HFFc6 (cell line): ENCODE data around the gene MYL10. TPM values are rescaled to one million over a fixed set of nuclear protein-coding genes. Genes with fewer than 3 reads are reported as not detected.

Experiments
- DNase-seq: peaks from one replicate; pipeline ENCODE4 v3.0.0-alpha.2; 2018
- H3K27ac Mint-ChIP-seq: 2 replicates; pipeline ENCODE4 v1.8.0; 2020; ENCODE audit warnings: mild to moderate bottlenecking, mixed read lengths
- H3K27me3 Mint-ChIP-seq: 2 replicates; pipeline ENCODE4 v1.8.0; 2021; ENCODE audit warnings: mild to moderate bottlenecking, moderate library complexity, mixed read lengths; ENCODE audit not compliant: insufficient read depth
- H3K36me3 Mint-ChIP-seq: 2 replicates; pipeline ENCODE4 v1.8.0; 2021; ENCODE audit warnings: low read depth, mixed read lengths
- H3K4me1 Mint-ChIP-seq: 2 replicates; pipeline ENCODE4 v1.8.0; 2020; ENCODE audit warnings: low read depth, mixed read lengths
- H3K4me3 Mint-ChIP-seq: 2 replicates; pipeline ENCODE4 v1.8.0; 2020; ENCODE audit warnings: mild to moderate bottlenecking, moderate library complexity, mixed read lengths
- H3K9me3 Mint-ChIP-seq: 2 replicates; pipeline ENCODE4 v1.8.0; 2020; ENCODE audit warnings: mild to moderate bottlenecking, mixed read lengths
- CTCF ChIP-seq: fragments of 200-600 bp; sonication (generic); IDR thresholded peaks from 2 replicates; pipeline ENCODE4 v1.5.0; 2021; ENCODE audit warnings: antibody characterized with exemption, mild to moderate bottlenecking
- total RNA-seq, 6 experiments: library from RNA; stranded (reverse); fragmentation: NEBNext Ultra II Directional; extraction: Animal tissue kit (Norgen Biotek cat#: 25700); gene quantifications; 2 replicates in 1 of 6; 3 replicates in 5 of 6; pipeline ENCODE4 v1.2.3, GENCODE V29; 2021

The MYL10 gene
- total RNA-seq, 6 experiments from 2014 or later: not detected

GRCh38 chr7:101633511-101633910 lies 4.4 kb upstream of the MYL10 start:
- peaks cover 49% of the 10 kb centered on the region for H3K4me1 Mint-ChIP-seq
- DNase-seq: no peak

GRCh38 chr7:101632641-101633040 lies 3.5 kb upstream of the MYL10 start:
- DNase-seq: no peak
- peaks cover 50% of the 10 kb centered on the region for H3K4me1 Mint-ChIP-seq
- TF ChIP-seq CTCF: no peak
- H3K36me3 Mint-ChIP-seq: peaks cover 12% of the 10 kb centered on the region
- H3K27ac Mint-ChIP-seq: no peak overlapping the region
- peaks cover 5% of the 10 kb centered on the region for H3K27me3 Mint-ChIP-seq
- no peak overlapping the region for H3K4me3 Mint-ChIP-seq
- H3K9me3 Mint-ChIP-seq: peaks cover 18% of the 10 kb centered on the region

More at GRCh38 chr7:101633511-101633910, 4.4 kb upstream of the MYL10 start:
- no peak overlapping the region for H3K27ac Mint-ChIP-seq
- peaks cover 5% of the 10 kb centered on the region for H3K27me3 Mint-ChIP-seq
- peaks cover 18% of the 10 kb centered on the region for H3K9me3 Mint-ChIP-seq
- no peak for TF ChIP-seq CTCF
- peaks cover 12% of the 10 kb centered on the region for H3K36me3 Mint-ChIP-seq
- H3K4me3 Mint-ChIP-seq: no peak overlapping the region

GRCh38 chr7:101631224-101631714 lies 2.2 kb upstream of the MYL10 start:
- no peak for TF ChIP-seq CTCF
- Mint-ChIP-seq H3K27ac (peak overlapping the region; percentile 92), H3K27me3 (peaks cover 5% of the 10 kb centered on the region), H3K9me3 (peaks cover 18% of the 10 kb centered on the region), H3K4me1 (peaks cover 39% of the 10 kb centered on the region), H3K4me3 (peak overlapping the region; percentile 74; the same call in 1 of the 2 replicates), H3K36me3 (peaks cover 12% of the 10 kb centered on the region)
- DNase-seq: no peak

- no peak for TF ChIP-seq CTCF
- Mint-ChIP-seq H3K36me3 (peaks cover 12% of the 10 kb centered on the region), H3K9me3 (peaks cover 18% of the 10 kb centered on the region), H3K27ac (peak overlapping the region; percentile 92), H3K4me3 (peak overlapping the region; percentile 74), H3K27me3 (peaks cover 5% of the 10 kb centered on the region), H3K4me1 (peaks cover 38% of the 10 kb centered on the region)
- peak; percentile 79 for DNase-seq
Measured at GRCh38 chr7:101630591-101630990, 1.5 kb upstream of the MYL10 start.

GRCh38 chr7:101628522-101628921 lies 574 bp downstream of the MYL10 start:
- Mint-ChIP-seq H3K27me3 (peaks cover 7% of the 10 kb centered on the region), H3K9me3 (peaks cover 13% of the 10 kb centered on the region), H3K4me3 (no peak overlapping the region), H3K4me1 (peaks cover 46% of the 10 kb centered on the region), H3K36me3 (peaks cover 7% of the 10 kb centered on the region), H3K27ac (no peak overlapping the region)
- no peak for DNase-seq
- TF ChIP-seq CTCF: no peak

- DNase-seq: no peak
- H3K27me3 Mint-ChIP-seq: peaks cover 2% of the 10 kb centered on the region
- H3K27ac Mint-ChIP-seq: no peak overlapping the region
- no peaks in the 10 kb centered on the region for H3K9me3 Mint-ChIP-seq
- no peak overlapping the region for H3K4me3 Mint-ChIP-seq
- H3K36me3 Mint-ChIP-seq: no peaks in the 10 kb centered on the region
- peaks cover 38% of the 10 kb centered on the region for H3K4me1 Mint-ChIP-seq
- TF ChIP-seq CTCF: no peak
Measured at GRCh38 chr7:101626758-101627157, 2.3 kb downstream of the MYL10 start.
